T-helper 1 cell (primary cell): ENCODE measurements around the gene CHST15.
"Not testable (repeated sequence)": the region's sequence is repeated elsewhere in the genome, so short reads cannot be mapped to it uniquely, and the experiment has no call there.

Experiments
- DNase-seq, 5 donors: peaks; one replicate each; pipeline ENCODE4 v3.0.0-alpha.2; 2012 to 2020

CHST15 gene

GRCh38 chr10:124097883-124098282 is 4.5 kb upstream of the CHST15 start:
- DNase-seq: no peak

DNA sequence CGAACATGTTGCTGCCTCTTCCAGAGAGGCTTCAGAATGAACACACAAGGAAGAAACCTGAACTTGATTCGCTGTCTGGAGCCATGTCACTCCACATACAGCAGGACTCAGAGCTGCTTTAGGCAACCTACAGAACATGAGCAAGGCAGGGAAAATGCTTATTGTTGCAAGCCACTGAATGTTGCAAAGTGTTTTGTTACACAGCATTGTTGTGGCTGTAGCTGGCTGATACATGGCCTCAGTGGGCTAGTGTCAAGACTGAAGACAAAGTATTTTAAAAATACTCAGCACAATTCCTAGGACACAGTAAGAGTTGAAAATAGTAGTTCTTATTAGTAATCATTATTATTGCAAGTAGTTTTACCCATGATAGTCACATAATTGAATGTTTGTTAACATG is 3.1 kb upstream of the CHST15 start:
- DNase-seq: no peak

DNA sequence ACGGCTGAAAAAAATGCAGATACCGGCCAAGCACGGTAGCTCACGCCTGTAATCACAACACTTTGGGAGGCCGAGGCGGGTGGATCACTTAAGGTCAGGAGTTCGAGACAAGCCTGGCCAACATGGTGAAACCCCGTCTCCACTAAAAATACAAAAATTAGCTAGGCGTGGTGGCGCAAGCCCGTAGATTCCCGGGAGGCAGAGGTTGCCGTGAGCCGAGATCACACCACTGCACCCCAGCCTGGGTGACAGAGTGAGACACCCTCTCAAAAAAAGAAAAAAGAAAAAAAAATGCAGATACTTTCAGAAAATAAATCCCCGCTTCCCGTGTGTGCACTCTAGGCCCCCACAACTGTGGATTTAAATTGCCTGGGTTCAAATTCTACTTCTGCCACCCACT is 2.4 kb upstream of the CHST15 start:
- not testable (repeated sequence) for DNase-seq

- DNase-seq: no peak
Measured at GRCh38 chr10:124095096-124095495, 1.7 kb upstream of the CHST15 start.

GRCh38 chr10:124094419-124094785 is 1.0 kb upstream of the CHST15 start:
- DNase-seq: no peak

GRCh38 chr10:124093774-124094418 is 498 bp upstream of the CHST15 start:
- DNase-seq: not testable (repeated sequence)

- DNase-seq: no peak
Measured at GRCh38 chr10:124092250-124092859, 1.0 kb downstream of the CHST15 start.

GRCh38 chr10:124091646-124092249 is 1.6 kb downstream of the CHST15 start:
- no peak for DNase-seq

GRCh38 chr10:124090601-124091209 is 2.7 kb downstream of the CHST15 start:
- DNase-seq: no peak

DNA sequence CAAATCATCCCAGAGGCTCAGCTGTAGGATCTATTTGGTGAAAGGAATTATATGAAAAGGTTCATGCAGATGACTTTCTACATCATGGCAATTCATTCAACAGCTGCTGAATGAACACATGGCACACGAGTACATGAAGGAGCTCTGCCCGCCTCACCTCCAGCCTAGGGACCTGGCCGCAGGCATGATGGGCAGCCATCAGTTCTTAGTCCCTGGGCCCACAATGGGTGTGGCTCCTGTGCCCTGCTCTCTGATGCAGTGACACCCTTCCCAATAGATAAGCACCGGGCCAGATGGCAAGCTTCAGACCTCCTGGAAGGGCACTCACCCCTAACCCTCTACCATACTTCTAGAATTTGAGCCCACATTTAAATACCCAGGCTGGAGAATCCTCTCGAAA is 3.5 kb downstream of the CHST15 start:
- no peak for DNase-seq

DNA sequence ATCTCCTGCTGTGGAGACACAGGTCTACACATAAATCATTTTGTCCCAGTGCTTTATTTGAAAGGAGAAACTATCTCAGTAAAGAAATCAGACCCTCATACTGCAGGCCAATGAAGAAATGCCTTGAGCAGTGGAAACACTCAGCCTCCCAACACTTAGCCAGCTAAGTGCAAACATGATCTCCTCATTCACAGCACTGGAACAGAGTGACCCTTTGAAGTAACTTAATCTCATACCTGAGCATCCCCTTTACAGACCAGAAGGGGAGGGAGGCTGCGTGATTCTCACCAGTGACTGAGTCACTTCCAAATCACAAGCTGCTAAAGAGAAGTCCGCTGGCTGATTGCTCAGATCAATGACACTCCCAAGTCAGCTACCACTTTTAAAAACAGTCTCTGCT is 4.5 kb downstream of the CHST15 start:
- no peak for DNase-seq

- DNase-seq: no peak
Measured at GRCh38 chr10:124087672-124088634, 5.4 kb downstream of the CHST15 start.

DNA sequence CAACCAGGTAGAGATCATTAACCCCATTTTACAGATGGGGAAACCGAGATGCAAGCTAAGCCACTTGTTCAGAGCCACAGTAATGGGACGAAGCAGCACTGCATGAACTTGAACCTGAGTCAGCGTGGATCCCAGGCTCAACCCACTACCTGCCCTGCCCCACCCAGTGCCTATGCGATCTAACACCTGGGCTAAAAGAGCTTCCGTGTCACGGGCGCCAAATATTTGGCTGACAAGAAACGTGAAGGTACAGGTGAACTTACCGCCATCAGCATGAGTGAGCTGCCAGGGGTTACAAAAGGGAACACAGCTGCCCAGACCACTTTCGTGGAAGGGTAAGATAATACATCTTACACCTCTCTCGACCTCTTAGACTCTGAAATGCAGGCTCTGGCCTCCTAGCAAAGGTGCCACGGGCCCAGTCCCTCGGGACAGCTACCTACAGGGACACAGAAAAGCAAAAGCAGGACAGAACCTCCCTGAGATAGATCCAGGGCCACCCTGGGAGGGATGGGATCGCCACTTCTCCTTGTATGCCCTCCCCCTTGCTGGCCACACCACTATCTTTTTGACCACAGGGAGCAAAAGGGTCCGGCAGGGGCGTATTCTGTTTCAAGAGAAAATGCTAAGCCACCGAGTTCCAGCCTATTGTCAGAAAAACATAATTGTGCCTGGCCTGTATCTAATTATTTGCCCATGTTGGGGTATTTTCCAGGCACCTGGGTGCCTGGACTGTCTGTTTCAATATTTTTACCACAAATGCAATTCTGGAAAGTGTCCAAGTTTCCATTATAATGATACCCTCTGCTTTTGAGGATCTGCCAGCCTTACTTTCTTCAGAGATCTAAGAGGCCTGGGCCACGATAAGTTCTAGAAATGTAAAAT is 6.4 kb downstream of the CHST15 start:
- DNase-seq: no peak

DNA sequence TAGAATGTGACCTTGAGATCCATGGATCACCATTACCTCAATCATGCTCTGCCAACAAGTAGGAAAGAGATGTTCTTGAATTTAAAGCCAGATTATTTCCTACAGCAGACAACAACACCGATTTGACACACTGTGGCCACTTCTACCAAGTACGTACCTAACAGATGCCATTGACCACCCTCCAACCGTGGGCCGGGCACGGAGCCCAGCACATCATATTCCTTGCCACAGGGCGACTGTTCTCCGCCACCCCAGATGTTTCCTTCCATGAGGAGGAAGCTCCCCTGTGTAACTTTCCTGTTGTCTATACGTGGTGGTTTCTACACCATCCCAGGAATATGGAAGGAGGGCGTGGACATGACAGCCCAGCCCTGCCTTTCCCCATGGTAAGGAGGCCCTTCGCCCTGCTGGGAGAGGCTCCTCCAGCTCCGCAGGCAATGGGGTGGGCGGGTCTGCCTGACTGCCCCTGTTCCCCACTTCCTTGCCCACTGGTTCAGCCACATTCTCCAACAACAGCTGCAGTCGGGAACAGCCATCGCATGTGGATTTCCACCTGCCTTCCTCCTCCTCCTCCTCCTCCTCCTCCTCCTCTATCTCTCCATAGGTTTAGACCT is 7.2 kb downstream of the CHST15 start:
- no peak for DNase-seq

DNA sequence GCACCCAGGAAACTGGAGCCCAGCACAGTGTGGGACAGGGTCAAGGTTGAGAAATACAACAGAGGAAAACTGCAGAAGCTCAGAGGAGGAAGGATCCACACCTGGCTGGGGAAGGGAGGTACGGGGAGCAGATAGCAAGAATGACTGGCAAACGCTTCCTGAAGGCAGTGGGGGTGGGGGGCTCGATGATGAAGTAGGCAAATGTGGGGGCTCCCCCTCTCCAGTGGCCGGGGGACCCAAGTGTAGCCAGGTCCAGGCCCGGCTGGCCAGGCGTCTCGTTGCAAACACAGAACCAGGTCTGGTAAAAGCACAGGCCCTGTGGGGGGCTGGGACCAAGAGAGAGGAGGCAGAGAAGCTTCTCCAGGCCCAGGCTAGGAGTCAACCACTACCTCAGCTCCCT is 7.7 kb downstream of the CHST15 start:
- no peak for DNase-seq

DNA sequence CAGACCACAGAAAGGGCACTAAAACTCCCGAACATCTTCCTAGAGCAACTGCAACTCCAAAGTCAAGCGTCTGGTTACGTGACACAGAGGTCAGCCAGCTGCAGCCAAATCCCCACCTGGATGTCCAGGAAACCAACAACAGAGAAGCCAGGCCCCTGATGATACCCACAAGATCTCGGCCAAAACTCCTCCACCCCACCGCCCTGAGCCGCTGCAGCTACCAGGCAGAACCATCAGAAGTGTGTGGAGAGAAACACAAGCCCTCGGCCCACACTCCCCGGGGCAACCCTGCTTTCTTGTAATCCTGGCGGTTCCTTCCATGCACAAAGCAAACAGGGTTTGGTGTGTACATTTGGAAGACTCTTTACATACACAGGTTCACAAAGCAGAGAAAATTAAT is 8.7 kb downstream of the CHST15 start:
- no peak for DNase-seq

GRCh38 chr10:124083740-124084397 is 9.5 kb downstream of the CHST15 start:
- DNase-seq: no peak

DNA sequence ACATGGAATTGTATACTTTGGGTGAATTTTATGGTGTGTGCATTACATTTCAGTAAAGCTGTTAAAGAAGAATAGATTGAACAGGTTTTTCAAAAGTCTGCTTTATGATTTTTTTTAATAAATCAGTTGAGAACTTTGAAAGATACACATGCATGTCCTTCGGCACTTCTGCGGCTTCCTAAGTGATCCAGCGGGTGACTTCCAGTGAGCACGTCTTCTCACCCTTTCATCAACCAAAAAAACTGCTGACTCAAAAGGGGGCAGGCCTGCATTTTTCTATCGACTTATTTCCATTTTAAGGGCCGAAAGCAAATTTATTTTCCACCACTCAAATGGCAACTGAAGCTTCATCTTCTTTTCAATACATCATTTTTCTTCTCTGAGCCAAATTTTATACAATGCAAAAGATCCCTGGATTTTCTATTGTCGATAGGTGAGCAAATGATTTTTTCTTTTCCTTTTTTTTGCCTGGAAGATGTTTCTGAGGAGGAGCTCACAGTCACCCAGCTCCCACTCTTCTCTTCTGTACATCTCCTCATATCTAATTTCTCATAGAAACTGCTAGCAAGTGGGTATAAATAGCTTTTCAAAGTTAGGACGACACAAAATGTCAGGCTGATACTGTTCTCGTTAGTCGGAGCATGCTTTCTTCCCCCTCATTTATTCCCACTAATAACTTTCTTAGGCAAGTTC is 10.2 kb downstream of the CHST15 start:
- no peak for DNase-seq

DNA sequence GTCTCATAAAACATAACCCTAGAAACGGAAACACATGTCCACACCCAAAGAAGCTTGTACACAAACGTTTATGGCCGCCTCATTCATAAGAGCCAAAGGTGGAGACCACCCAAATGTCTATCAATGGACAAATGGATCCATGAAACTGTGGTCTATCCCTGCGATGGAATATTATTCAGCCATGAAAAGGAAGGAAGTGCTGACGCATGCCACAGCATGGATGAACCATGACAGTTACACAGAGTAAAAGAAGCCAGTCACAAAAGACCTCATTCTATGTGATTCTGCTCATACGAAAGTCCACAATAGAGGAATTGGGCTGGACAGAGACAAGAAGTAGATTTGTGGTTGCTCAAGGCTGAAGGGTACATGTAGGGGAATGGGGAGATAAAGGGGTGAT is 10.8 kb downstream of the CHST15 start:
- no peak for DNase-seq

GRCh38 chr10:124081547-124082140 is 11.8 kb downstream of the CHST15 start:
- DNase-seq: no peak
